Measurements from ENCODE around the gene ZNF358. TPM values are rescaled to one million over a fixed set of nuclear protein-coding genes. Genes with fewer than 3 reads are reported as not detected.
A peak's percentile ranks its signal among the peaks of the same experiment; 100 is the strongest.

ZNF358 gene
- total RNA-seq, 4 donors from 2014 or later, result 77.1 to 124 (median 95.3) TPM

- TF ChIP-seq CTCF (IDR thresholded peaks at IDR 0.05), result no peak
- TF ChIP-seq POLR2A (IDR thresholded peaks at IDR 0.05), result no peak
- Histone ChIP-seq H3K36me3 (peaks cover 0 to 52% (median 0%) of the 10 kb centered on the region in 3 donors), H3K27ac (peak overlapping the region in 1 of 4 donors; percentile 17), H3K4me3 (no peak overlapping the region), H3K9me3 (no peaks in the 10 kb centered on the region), H3K4me1 (peaks cover 0 to 5% (median 0%) of the 10 kb centered on the region in 4 donors), H3K27me3 (no peaks in the 10 kb centered on the region)
- DNase-seq, result no peak
These were observed 28.7 kb downstream of the ZNF358 start for GRCh38 chr19:7544626-7545025.

GRCh38 chr19:7545300-7545699 lies 29.4 kb downstream of the ZNF358 start:
- TF ChIP-seq CTCF (IDR thresholded peaks at IDR 0.05), result no peak
- H3K4me1 ChIP-seq, result peaks cover 0 to 5% (median 0%) of the 10 kb centered on the region in 4 donors
- no peaks in the 10 kb centered on the region for H3K27me3 ChIP-seq
- no peak for DNase-seq
- peaks cover 0 to 52% (median 0%) of the 10 kb centered on the region in 3 donors for H3K36me3 ChIP-seq
- peak overlapping the region in 1 of 4 donors; percentile 17 for H3K27ac ChIP-seq
- no peaks in the 10 kb centered on the region for H3K9me3 ChIP-seq
- no peak overlapping the region for H3K4me3 ChIP-seq

GRCh38 chr19:7545904-7546303 lies 30.0 kb downstream of the ZNF358 start:
- Histone ChIP-seq H3K27me3 (no peaks in the 10 kb centered on the region), H3K4me1 (peaks cover 0 to 12% (median 0%) of the 10 kb centered on the region in 4 donors), H3K27ac (no peak overlapping the region), H3K4me3 (no peak overlapping the region), H3K9me3 (no peaks in the 10 kb centered on the region), H3K36me3 (peaks cover 0 to 52% (median 0%) of the 10 kb centered on the region in 3 donors)
- TF ChIP-seq CTCF (IDR thresholded peaks at IDR 0.05), result no peak
- no peak for TF ChIP-seq POLR2A (IDR thresholded peaks at IDR 0.05)
- DNase-seq, result no peak

GRCh38 chr19:7547159-7547558 lies 31.3 kb downstream of the ZNF358 start:
- Histone ChIP-seq H3K4me1 (peaks cover 0 to 12% (median 0%) of the 10 kb centered on the region in 4 donors), H3K9me3 (no peaks in the 10 kb centered on the region), H3K27ac (no peak overlapping the region), H3K4me3 (no peak overlapping the region), H3K27me3 (no peaks in the 10 kb centered on the region), H3K36me3 (peaks cover 0 to 45% (median 0%) of the 10 kb centered on the region in 3 donors)
- TF ChIP-seq CTCF (IDR thresholded peaks at IDR 0.05) (no peak), POLR2A (IDR thresholded peaks at IDR 0.05) (no peak)
- no peak for DNase-seq

- H3K9me3 ChIP-seq, result no peaks in the 10 kb centered on the region
- no peaks in the 10 kb centered on the region for H3K27me3 ChIP-seq
- no peak for DNase-seq
- no peak overlapping the region for H3K4me3 ChIP-seq
- H3K36me3 ChIP-seq, result peaks cover 0 to 39% (median 0%) of the 10 kb centered on the region in 3 donors
- H3K27ac ChIP-seq, result no peak overlapping the region
- H3K4me1 ChIP-seq, result peaks cover 0 to 12% (median 0%) of the 10 kb centered on the region in 4 donors
- no peak for TF ChIP-seq POLR2A (IDR thresholded peaks at IDR 0.05)
These were observed 33.7 kb downstream of the ZNF358 start for GRCh38 chr19:7549429-7550148.

- no peak overlapping the region for H3K27ac ChIP-seq
- TF ChIP-seq CTCF (IDR thresholded peaks at IDR 0.05), result no peak
- TF ChIP-seq POLR2A (IDR thresholded peaks at IDR 0.05), result no peak
- H3K36me3 ChIP-seq, result peaks cover 0 to 42% (median 0%) of the 10 kb centered on the region in 3 donors
- DNase-seq, result no peak
- H3K4me3 ChIP-seq, result no peak overlapping the region
- peaks cover 0 to 9% (median 0%) of the 10 kb centered on the region in 4 donors for H3K4me1 ChIP-seq
- no peaks in the 10 kb centered on the region for H3K27me3 ChIP-seq
- no peaks in the 10 kb centered on the region for H3K9me3 ChIP-seq
These were observed 34.4 kb downstream of the ZNF358 start for GRCh38 chr19:7550169-7550770.
